ENCODE measurements around the gene CD70. TPM values are rescaled to one million over a fixed set of nuclear protein-coding genes. Genes with fewer than 3 reads are reported as not detected.

CD70 gene
- total and polyA plus RNA-seq, 4 donors, result not detected

DNA sequence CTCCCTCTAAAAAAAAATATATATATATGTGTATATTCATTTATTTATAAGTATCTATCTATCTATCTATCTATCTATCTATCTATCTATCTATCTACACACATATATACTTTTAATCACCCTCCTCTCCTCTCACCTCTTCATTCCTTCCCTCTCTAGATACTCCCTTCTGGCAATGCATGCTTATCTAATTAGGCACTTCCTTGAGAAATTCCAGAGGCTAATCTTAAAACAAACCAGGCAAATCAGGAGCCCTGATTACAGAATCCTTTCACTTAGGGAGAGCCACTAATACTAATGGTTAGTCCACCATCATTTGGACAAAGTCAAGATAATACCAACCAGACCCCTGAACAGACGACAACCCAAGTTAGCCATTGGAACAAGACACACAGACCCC, 17.6 kb downstream of the CD70 start (continued):
- TF ChIP-seq, protein P1, sequence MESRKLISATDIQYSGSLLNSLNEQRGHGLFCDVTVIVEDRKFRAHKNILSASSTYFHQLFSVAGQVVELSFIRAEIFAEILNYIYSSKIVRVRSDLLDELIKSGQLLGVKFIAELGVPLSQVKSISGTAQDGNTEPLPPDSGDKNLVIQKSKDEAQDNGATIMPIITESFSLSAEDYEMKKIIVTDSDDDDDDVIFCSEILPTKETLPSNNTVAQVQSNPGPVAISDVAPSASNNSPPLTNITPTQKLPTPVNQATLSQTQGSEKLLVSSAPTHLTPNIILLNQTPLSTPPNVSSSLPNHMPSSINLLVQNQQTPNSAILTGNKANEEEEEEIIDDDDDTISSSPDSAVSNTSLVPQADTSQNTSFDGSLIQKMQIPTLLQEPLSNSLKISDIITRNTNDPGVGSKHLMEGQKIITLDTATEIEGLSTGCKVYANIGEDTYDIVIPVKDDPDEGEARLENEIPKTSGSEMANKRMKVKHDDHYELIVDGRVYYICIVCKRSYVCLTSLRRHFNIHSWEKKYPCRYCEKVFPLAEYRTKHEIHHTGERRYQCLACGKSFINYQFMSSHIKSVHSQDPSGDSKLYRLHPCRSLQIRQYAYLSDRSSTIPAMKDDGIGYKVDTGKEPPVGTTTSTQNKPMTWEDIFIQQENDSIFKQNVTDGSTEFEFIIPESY (IDR thresholded peaks at IDR 0.05), result no peak
- TF ChIP-seq NR2F2 (IDR thresholded peaks at IDR 0.05) (no peak), RAD21 (IDR thresholded peaks at IDR 0.05) (no peak), TAF1 (conservative IDR thresholded peaks at IDR 0.05) (no peak), HNF4A (conservative IDR thresholded peaks at IDR 0.05) (no peak), EGR1 (IDR thresholded peaks at IDR 0.05; ENCODE audit: low read depth in 2 of 2) (no peak)
- TF ChIP-seq, protein P2, sequence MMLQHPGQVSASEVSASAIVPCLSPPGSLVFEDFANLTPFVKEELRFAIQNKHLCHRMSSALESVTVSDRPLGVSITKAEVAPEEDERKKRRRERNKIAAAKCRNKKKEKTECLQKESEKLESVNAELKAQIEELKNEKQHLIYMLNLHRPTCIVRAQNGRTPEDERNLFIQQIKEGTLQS (IDR thresholded peaks at IDR 0.05), result no peak

DNA sequence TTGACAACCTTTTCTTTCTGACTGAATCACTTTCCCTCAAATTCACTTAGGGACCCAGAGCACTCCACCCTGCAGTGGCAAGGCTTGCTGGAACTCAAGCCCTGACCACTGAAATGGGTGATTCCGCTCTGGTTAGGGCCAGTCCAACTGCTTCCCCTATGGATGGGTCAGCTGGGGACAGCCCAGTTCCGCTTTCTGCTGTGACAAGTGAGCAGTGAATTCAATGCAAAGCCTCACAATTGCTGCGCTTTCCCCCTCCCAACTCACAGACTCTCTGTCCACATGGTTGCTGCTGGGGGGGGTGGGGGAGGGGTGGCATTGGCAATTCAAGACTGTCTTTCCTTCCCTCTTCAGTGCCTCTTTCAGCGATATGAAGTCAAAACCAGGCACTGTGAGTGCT, 18.7 kb downstream of the CD70 start:
- no peaks in the 10 kb centered on the region for H3K4me1 ChIP-seq (ENCODE audit: control insufficient read depth in 4 of 4, insufficient read depth in 4 of 4, low read length in 3 of 4)
- TF ChIP-seq, protein P3, sequence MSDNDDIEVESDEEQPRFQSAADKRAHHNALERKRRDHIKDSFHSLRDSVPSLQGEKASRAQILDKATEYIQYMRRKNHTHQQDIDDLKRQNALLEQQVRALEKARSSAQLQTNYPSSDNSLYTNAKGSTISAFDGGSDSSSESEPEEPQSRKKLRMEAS (IDR thresholded peaks at IDR 0.05), result no peak
- TF ChIP-seq FOXA1 (IDR thresholded peaks at IDR 0.05), result no peak
- TF ChIP-seq, protein P2 (IDR thresholded peaks at IDR 0.05), result no peak
- no peak for TF ChIP-seq HNF4G (IDR thresholded peaks at IDR 0.05)
- no peak for TF ChIP-seq GABPA (IDR thresholded peaks at IDR 0.05 in 1 of 2, conservative IDR thresholded peaks at IDR 0.05 in 1 of 2)
- no peak for TF ChIP-seq TAF1 (conservative IDR thresholded peaks at IDR 0.05)
- TF ChIP-seq SP1 (IDR thresholded peaks at IDR 0.05), result no peak
- TF ChIP-seq, protein P4, sequence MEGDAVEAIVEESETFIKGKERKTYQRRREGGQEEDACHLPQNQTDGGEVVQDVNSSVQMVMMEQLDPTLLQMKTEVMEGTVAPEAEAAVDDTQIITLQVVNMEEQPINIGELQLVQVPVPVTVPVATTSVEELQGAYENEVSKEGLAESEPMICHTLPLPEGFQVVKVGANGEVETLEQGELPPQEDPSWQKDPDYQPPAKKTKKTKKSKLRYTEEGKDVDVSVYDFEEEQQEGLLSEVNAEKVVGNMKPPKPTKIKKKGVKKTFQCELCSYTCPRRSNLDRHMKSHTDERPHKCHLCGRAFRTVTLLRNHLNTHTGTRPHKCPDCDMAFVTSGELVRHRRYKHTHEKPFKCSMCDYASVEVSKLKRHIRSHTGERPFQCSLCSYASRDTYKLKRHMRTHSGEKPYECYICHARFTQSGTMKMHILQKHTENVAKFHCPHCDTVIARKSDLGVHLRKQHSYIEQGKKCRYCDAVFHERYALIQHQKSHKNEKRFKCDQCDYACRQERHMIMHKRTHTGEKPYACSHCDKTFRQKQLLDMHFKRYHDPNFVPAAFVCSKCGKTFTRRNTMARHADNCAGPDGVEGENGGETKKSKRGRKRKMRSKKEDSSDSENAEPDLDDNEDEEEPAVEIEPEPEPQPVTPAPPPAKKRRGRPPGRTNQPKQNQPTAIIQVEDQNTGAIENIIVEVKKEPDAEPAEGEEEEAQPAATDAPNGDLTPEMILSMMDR (IDR thresholded peaks at IDR 0.05; ENCODE audit: low read depth, low read length, missing input control), result no peak
- no peak for TF ChIP-seq NR2F2 (IDR thresholded peaks at IDR 0.05)
- TF ChIP-seq JUND (IDR thresholded peaks at IDR 0.05), result no peak
- 41% methylated on average over 4 of the region's 4 CpGs for WGBS
- H3K27ac ChIP-seq (ENCODE audit: low read depth in 1 of 2, low read length in 2 of 2), result no peak overlapping the region
- no peaks in the 10 kb centered on the region for H3K36me3 ChIP-seq (ENCODE audit: control insufficient read depth in 4 of 4, insufficient read depth in 3 of 4, low read depth in 1 of 4, low read length in 3 of 4)
- peaks cover 0 to 5% (median 0%) of the 10 kb centered on the region in 4 donors for H3K27me3 ChIP-seq (ENCODE audit: control insufficient read depth in 4 of 4, insufficient read depth in 4 of 4, low read length in 3 of 4)
- peaks cover 0 to 4% (median 2%) of the 10 kb centered on the region in 4 donors for H3K9me3 ChIP-seq (ENCODE audit: control insufficient read depth in 4 of 4, low read length in 3 of 4)
- no peak overlapping the region for H3K4me3 ChIP-seq (ENCODE audit: low read depth in 1 of 3, low read length in 3 of 3)
- no peak for DNase-seq (ENCODE audit: low spot score)
- no peak overlapping the region for H3K9ac ChIP-seq (ENCODE audit: low read depth in 1 of 2, low read length in 2 of 2)

DNA sequence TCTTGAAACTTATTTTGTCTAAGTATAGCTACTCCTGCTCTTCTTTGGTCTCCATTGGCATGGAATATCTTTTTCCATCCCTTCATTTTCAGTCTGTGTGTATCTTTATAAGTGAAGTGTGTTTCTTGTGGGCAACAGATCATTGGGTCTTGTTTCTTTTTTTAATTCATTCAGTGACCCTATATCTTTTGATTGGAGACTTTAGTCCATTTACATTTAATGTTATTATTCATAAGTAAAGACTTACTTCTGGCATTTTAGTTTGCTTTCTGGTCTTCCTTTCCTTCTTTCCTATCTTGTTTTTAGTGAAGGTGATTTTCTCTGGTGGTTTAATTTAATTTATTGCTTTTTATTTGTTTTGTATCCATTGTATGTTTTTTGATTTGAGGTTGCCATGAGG, 19.8 kb downstream of the CD70 start:
- Histone ChIP-seq H3K27ac (ENCODE audit: low read depth in 1 of 2, low read length in 2 of 2) (no peak overlapping the region), H3K36me3 (ENCODE audit: control insufficient read depth in 4 of 4, insufficient read depth in 3 of 4, low read depth in 1 of 4, low read length in 3 of 4) (no peaks in the 10 kb centered on the region), H3K9me3 (ENCODE audit: control insufficient read depth in 4 of 4, low read length in 3 of 4) (peaks cover 0 to 4% (median 2%) of the 10 kb centered on the region in 4 donors), H3K27me3 (ENCODE audit: control insufficient read depth in 4 of 4, insufficient read depth in 4 of 4, low read length in 3 of 4) (peaks cover 0 to 5% (median 0%) of the 10 kb centered on the region in 4 donors), H3K9ac (ENCODE audit: low read depth in 1 of 2, low read length in 2 of 2) (no peak overlapping the region), H3K4me3 (ENCODE audit: low read depth in 1 of 3, low read length in 3 of 3) (no peak overlapping the region), H3K4me1 (ENCODE audit: control insufficient read depth in 4 of 4, insufficient read depth in 4 of 4, low read length in 3 of 4) (no peaks in the 10 kb centered on the region)
- no peak for TF ChIP-seq FOXA2 (IDR thresholded peaks at IDR 0.05)
- TF ChIP-seq, protein P4 (IDR thresholded peaks at IDR 0.05; ENCODE audit: low read depth, low read length, missing input control), result no peak
- TF ChIP-seq FOXA1 (IDR thresholded peaks at IDR 0.05), result no peak
- TF ChIP-seq, protein P1 (IDR thresholded peaks at IDR 0.05), result no peak
- TF ChIP-seq, protein P2 (IDR thresholded peaks at IDR 0.05), result no peak
- no peak for DNase-seq (ENCODE audit: low spot score)

Data from liver (tissue), 9 donors.